WTC11 (cell line): ENCODE data around the gene ETV2. TPM values are rescaled to one million over a fixed set of nuclear protein-coding genes. Genes with fewer than 3 reads are reported as not detected.

Source experiments
- ATAC-seq: fragments of 200-7000 bp; cut with Tn5 transposase; 2 replicates; pipeline ENCODE4 v1.10.0; 2021; ENCODE audit warnings: mild to moderate bottlenecking, moderate library complexity
- CTCF ChIA-PET: fragments of 300-600 bp; sonication (Branson Sonifier 250); formaldehyde crosslinking; loops from one replicate; lab custom pipeline; 2021; ENCODE audit warnings: antibody characterized with exemption; lab: Charles Lee
- POLR2A ChIA-PET: fragments of 350-600 bp; sonication (Branson Sonifier 250); formaldehyde crosslinking; loops from one replicate; lab custom pipeline; 2021; ENCODE audit warnings: antibody characterized with exemption; lab: Charles Lee
- DNase-seq: peaks from one replicate; pipeline ENCODE4 v3.0.0; 2021; ENCODE audit warnings: low spot score
- H3K27ac Mint-ChIP-seq: 2 replicates; pipeline ENCODE4 v1.8.0; 2021; ENCODE audit warnings: mixed read lengths
- H3K27me3 Mint-ChIP-seq: 2 replicates; pipeline ENCODE4 v1.8.0; 2021; ENCODE audit warnings: low read depth, mild to moderate bottlenecking, moderate library complexity, mixed read lengths
- H3K36me3 Mint-ChIP-seq: 2 replicates; pipeline ENCODE4 v1.8.0; 2021; ENCODE audit warnings: mixed read lengths
- H3K4me1 Mint-ChIP-seq: 2 replicates; pipeline ENCODE4 v1.8.0; 2022; ENCODE audit warnings: mixed read lengths
- H3K4me3 Mint-ChIP-seq: 2 replicates; pipeline ENCODE4 v1.8.0; 2021; ENCODE audit warnings: mild to moderate bottlenecking, moderate library complexity, mixed read lengths
- H3K9me3 Mint-ChIP-seq: 2 replicates; pipeline ENCODE4 v1.8.0; 2021; ENCODE audit warnings: mixed read lengths
- CREM ChIP-seq: sonication (generic); formaldehyde crosslinking; IDR thresholded peaks from 2 replicates; pipeline ENCODE4 v1.8.1; 2022; ENCODE audit warnings: mild to moderate bottlenecking, missing genetic modification reagents, moderate library complexity
- EMX1 ChIP-seq: fragments of 250-450 bp; sonication (Bioruptor Pico); IDR thresholded peaks from 2 replicates; pipeline ENCODE4 v1.8.0; 2021; ENCODE audit warnings: mild to moderate bottlenecking
- ESRRA ChIP-seq: sonication (generic); formaldehyde crosslinking; IDR thresholded peaks from 2 replicates; pipeline ENCODE4 v1.8.1; 2022; ENCODE audit warnings: mild to moderate bottlenecking, missing genetic modification reagents, borderline replicate concordance
- ETV6 ChIP-seq: sonication (generic); formaldehyde crosslinking; IDR thresholded peaks from 2 replicates; pipeline ENCODE4 v1.8.1; 2022; ENCODE audit warnings: mild to moderate bottlenecking, missing genetic modification reagents
- GABPB1 ChIP-seq: sonication (generic); formaldehyde crosslinking; IDR thresholded peaks from 2 replicates; pipeline ENCODE4 v1.8.1; 2023; ENCODE audit warnings: mild to moderate bottlenecking, missing genetic modification reagents
- HMGA2 ChIP-seq: fragments of 250-450 bp; sonication (Bioruptor Pico); IDR thresholded peaks from 2 replicates; pipeline ENCODE4 v1.4.0; 2021; ENCODE audit warnings: mild to moderate bottlenecking, moderate library complexity
- NFATC4 ChIP-seq: fragments of 250-450 bp; sonication (Bioruptor Pico); IDR thresholded peaks from 2 replicates; pipeline ENCODE4 v1.9.0; 2021; ENCODE audit warnings: mild to moderate bottlenecking
- NFYB ChIP-seq: sonication (generic); formaldehyde crosslinking; conservative IDR thresholded peaks from 2 replicates; pipeline ENCODE4 v1.8.0; 2022; ENCODE audit warnings: low read depth, missing genetic modification reagents
- SP1 ChIP-seq: sonication (generic); formaldehyde crosslinking; conservative IDR thresholded peaks from 2 replicates; pipeline ENCODE4 v1.8.1; 2022; ENCODE audit warnings: missing genetic modification reagents
- ZNF232 ChIP-seq: sonication (generic); formaldehyde crosslinking; IDR thresholded peaks from 2 replicates; pipeline ENCODE4 v1.8.0; 2022; ENCODE audit warnings: mild to moderate bottlenecking, missing genetic modification reagents
- ZNF671 ChIP-seq: fragments of 250-450 bp; sonication (Bioruptor Pico); IDR thresholded peaks from 2 replicates; pipeline ENCODE4 v1.8.0; 2021; ENCODE audit warnings: mild to moderate bottlenecking
- total RNA-seq: library from RNA; stranded (reverse); gene quantifications from 3 replicates; pipeline ENCODE4 v1.2.3, GENCODE V29; 2021
- TF ChIP-seq, protein P1 (sequence below): sonication (generic); formaldehyde crosslinking; IDR thresholded peaks from 2 replicates; pipeline ENCODE4 v1.8.1; 2023; ENCODE audit warnings: mild to moderate bottlenecking, moderate library complexity, missing genetic modification reagents
- TF ChIP-seq, protein P2 (sequence below): sonication (generic); formaldehyde crosslinking; IDR thresholded peaks from 2 replicates; pipeline ENCODE4 v1.8.1; 2022; ENCODE audit warnings: mild to moderate bottlenecking, moderate library complexity, missing genetic modification reagents
- TF ChIP-seq, protein P3 (sequence below): fragments of 250-450 bp; sonication (Bioruptor Pico); IDR thresholded peaks from 2 replicates; pipeline ENCODE4 v1.8.0; 2021; ENCODE audit warnings: mild to moderate bottlenecking
- TF ChIP-seq, protein P4 (sequence below): sonication (generic); formaldehyde crosslinking; IDR thresholded peaks from 2 replicates; pipeline ENCODE4 v1.8.0; 2023; ENCODE audit warnings: missing genetic modification reagents
- TF ChIP-seq, protein P5 (sequence below): sonication (generic); formaldehyde crosslinking; IDR thresholded peaks from 2 replicates; pipeline ENCODE4 v1.8.0; 2022; ENCODE audit warnings: mild to moderate bottlenecking, missing genetic modification reagents
- TF ChIP-seq, protein P6 (sequence below): sonication (generic); formaldehyde crosslinking; IDR thresholded peaks from 2 replicates; pipeline ENCODE4 v1.8.0; 2022; ENCODE audit warnings: mild to moderate bottlenecking, missing genetic modification reagents
- TF ChIP-seq, protein P7 (sequence below): fragments of 250-450 bp; sonication (Bioruptor Pico); IDR thresholded peaks from 2 replicates; pipeline ENCODE4 v1.9.0; 2021; ENCODE audit warnings: mild to moderate bottlenecking

Gene ETV2
- total RNA-seq, 1 experiment from 2014 or later: 1.7 TPM

DNA sequence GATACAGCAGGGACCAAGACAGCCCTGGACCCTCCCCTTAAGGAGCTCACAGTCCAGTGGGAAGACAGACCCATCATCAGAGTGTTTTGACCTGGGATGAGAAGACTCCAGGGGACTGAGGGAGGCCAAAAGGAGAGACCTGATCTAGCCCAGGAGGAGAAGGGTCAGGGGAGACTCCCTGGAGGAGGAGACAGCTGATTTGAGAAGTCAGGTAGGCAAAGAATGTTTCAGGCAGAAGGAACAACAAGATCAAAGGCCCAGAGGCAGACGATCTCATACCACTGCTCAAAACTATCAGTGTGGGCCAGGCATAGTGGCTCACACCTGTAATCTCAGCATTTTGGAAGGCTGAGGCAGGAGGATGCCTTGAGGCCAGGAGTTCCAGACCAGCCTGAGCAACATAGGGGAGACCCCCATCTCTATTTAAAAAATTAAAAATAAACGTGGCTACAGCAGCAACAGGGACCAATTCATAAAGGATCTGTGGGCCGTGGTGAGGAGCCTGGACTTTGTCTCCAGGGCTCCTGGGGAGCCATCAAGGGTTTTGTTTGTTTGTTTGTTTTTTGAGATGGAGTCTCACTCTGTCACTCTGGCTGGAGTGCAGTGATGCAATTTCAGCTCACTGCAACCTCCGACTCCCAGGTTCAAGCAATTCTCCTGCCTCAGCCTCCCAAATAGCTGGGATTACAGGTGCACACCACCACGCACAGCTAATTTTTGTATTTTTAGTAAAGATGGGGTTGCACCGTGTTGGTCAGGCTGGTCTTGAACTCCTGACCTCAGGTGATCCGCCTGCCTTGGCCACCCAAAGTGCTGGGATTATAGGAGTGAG is 4.4 kb downstream of the ETV2 start:
- Mint-ChIP-seq H3K27me3 (peaks cover 17% of the 10 kb centered on the region), H3K9me3 (no peaks in the 10 kb centered on the region), H3K36me3 (peaks cover 2% of the 10 kb centered on the region), H3K4me3 (peak overlapping the region; percentile 84), H3K4me1 (peaks cover 25% of the 10 kb centered on the region), H3K27ac (no peak overlapping the region)
- ChIA-PET CTCF (interaction anchor here (0.7 to 3.1 kb wide), 3 partner anchors 49 to 135 kb away, joined by 3 to 16 read pairs (median 3); no protein-coding TSS in a partner anchor), POLR2A (interaction anchor here (3.3 kb wide), 1 partner anchor 88 kb away, joined by 14 read pairs; no protein-coding TSS in a partner anchor)
- TF ChIP-seq CREM (no peak), GABPB1 (CRISPR knock-in tag) (0 out of 2 replicates have a peak, but pooled peaks have one; percentile 11), EMX1 (CRISPR knock-in tag) (no peak)
- DNase-seq: no peak
- no peak for ATAC-seq

DNA sequence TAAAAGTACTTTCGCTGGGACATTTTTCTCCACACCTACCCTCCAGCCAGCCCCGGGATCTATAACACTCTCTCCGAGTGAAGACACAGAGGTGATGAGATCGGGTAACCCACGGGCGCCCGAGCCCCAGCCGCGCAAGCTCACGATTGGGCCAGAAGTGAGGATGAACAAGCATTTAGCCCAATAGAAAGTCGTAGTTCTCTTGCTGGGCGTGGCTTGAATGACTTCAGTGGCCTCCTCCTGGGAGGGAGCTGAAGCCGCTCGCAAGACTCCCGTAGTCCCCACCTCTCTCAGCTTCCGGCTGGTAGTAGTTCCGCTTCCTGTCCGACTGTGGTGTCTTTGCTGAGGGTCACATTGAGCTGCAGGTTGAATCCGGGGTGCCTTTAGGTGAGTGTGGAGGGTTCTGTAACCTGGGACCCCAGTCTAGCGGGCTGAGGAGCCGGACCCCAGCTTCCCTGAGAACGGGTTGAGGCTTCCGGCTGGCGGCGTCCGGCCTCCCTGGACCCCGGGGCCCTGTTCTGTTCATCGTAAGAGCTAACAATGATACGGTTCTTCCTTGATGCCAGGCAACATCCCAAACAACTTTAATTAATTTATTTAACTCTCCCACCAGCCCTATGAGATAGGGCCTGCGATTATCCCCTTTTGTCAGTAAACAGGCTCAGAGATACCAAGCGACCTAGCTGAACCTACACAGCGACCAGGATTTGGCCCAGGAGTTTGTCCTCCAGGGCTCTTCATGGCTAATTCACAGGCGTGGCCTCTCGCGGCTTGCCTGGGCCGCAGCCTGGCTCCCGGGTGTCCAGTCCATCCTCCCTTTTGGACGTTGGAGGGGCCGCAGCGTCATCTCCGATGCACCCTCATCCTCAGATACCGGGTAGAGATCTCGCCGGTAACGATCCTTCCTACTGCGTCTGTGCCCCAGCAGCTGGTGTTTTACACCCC is 6.7 kb downstream of the ETV2 start, which contains the start of gene COX6B1:
COX6B1 (plus strand) TSS at position 307 of the 945 bp plus-strand sequence. CDS start 2,921 bp downstream, outside the sequence.
- DNase-seq: peak; percentile 90
- TF ChIP-seq, protein P1, sequence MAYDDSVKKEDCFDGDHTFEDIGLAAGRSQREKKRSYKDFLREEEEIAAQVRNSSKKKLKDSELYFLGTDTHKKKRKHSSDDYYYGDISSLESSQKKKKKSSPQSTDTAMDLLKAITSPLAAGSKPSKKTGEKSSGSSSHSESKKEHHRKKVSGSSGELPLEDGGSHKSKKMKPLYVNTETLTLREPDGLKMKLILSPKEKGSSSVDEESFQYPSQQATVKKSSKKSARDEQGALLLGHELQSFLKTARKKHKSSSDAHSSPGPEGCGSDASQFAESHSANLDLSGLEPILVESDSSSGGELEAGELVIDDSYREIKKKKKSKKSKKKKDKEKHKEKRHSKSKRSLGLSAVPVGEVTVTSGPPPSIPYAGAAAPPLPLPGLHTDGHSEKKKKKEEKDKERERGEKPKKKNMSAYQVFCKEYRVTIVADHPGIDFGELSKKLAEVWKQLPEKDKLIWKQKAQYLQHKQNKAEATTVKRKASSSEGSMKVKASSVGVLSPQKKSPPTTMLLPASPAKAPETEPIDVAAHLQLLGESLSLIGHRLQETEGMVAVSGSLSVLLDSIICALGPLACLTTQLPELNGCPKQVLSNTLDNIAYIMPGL (CRISPR knock-in tag): 0 out of 2 replicates have a peak, but pooled peaks have one; percentile 7
- TF ChIP-seq, protein P2, sequence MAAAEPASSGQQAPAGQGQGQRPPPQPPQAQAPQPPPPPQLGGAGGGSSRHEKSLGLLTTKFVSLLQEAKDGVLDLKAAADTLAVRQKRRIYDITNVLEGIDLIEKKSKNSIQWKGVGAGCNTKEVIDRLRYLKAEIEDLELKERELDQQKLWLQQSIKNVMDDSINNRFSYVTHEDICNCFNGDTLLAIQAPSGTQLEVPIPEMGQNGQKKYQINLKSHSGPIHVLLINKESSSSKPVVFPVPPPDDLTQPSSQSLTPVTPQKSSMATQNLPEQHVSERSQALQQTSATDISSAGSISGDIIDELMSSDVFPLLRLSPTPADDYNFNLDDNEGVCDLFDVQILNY (CRISPR knock-in tag): no peak
- TF ChIP-seq, protein P3, sequence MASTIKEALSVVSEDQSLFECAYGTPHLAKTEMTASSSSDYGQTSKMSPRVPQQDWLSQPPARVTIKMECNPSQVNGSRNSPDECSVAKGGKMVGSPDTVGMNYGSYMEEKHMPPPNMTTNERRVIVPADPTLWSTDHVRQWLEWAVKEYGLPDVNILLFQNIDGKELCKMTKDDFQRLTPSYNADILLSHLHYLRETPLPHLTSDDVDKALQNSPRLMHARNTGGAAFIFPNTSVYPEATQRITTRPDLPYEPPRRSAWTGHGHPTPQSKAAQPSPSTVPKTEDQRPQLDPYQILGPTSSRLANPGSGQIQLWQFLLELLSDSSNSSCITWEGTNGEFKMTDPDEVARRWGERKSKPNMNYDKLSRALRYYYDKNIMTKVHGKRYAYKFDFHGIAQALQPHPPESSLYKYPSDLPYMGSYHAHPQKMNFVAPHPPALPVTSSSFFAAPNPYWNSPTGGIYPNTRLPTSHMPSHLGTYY (CRISPR knock-in tag): no peak
- TF ChIP-seq, protein P4, sequence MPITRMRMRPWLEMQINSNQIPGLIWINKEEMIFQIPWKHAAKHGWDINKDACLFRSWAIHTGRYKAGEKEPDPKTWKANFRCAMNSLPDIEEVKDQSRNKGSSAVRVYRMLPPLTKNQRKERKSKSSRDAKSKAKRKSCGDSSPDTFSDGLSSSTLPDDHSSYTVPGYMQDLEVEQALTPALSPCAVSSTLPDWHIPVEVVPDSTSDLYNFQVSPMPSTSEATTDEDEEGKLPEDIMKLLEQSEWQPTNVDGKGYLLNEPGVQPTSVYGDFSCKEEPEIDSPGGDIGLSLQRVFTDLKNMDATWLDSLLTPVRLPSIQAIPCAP: 0 out of 2 replicates have a peak, but pooled peaks have one; percentile 26
- TF ChIP-seq ETV6 (CRISPR knock-in tag) (peak; percentile 67; the same call in 1 of the 2 replicates), ESRRA (peak; percentile 25; the same call in 1 of the 2 replicates), ZNF232 (peak; percentile 59; the same call in 1 of the 2 replicates), NFATC4 (CRISPR knock-in tag) (no peak), HMGA2 (CRISPR knock-in tag) (no peak), ZNF671 (CRISPR knock-in tag) (no peak), SP1 (CRISPR knock-in tag) (peak; percentile 86), NFYB (CRISPR knock-in tag) (peak; percentile 88)
- TF ChIP-seq, protein P5, sequence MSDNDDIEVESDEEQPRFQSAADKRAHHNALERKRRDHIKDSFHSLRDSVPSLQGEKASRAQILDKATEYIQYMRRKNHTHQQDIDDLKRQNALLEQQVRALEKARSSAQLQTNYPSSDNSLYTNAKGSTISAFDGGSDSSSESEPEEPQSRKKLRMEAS (CRISPR knock-in tag): no peak
- TF ChIP-seq, protein P6, sequence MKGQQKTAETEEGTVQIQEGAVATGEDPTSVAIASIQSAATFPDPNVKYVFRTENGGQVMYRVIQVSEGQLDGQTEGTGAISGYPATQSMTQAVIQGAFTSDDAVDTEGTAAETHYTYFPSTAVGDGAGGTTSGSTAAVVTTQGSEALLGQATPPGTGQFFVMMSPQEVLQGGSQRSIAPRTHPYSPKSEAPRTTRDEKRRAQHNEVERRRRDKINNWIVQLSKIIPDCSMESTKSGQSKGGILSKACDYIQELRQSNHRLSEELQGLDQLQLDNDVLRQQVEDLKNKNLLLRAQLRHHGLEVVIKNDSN (CRISPR knock-in tag): no peak
- TF ChIP-seq, protein P7, sequence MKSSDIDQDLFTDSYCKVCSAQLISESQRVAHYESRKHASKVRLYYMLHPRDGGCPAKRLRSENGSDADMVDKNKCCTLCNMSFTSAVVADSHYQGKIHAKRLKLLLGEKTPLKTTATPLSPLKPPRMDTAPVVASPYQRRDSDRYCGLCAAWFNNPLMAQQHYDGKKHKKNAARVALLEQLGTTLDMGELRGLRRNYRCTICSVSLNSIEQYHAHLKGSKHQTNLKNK (CRISPR knock-in tag): no peak
- peaks cover 13% of the 10 kb centered on the region for H3K36me3 Mint-ChIP-seq
- H3K9me3 Mint-ChIP-seq: no peaks in the 10 kb centered on the region
- ATAC-seq: peak; percentile 60
- peak within 1 kb of the TSS; percentile 88 for H3K27ac Mint-ChIP-seq
- H3K4me3 Mint-ChIP-seq: peak within 1 kb of the TSS; percentile 91
- ChIA-PET POLR2A (interaction anchor here (0.6 to 1.4 kb wide), 8 partner anchors 12 to 138 kb away, joined by 3 to 8 read pairs (median 3); partner anchors contain the start of gene LIN37), CTCF (interaction anchor here (0.7 to 1.7 kb wide), 15 partner anchors 9 to 379 kb away, joined by 3 to 8 read pairs (median 4); partner anchors contain the start of genes PSENEN and U2AF1L4)
- H3K27me3 Mint-ChIP-seq: peaks cover 17% of the 10 kb centered on the region
- peaks cover 13% of the 10 kb centered on the region for H3K4me1 Mint-ChIP-seq
